IMR-90 (cell line): ENCODE results near the gene PPP1R14D. TPM values are rescaled to one million over a fixed set of nuclear protein-coding genes. Genes with fewer than 3 reads are reported as not detected.

Source experiments
- ATAC-seq: fragments of 200-7000 bp; cut with Tn5 transposase; 2 replicates; pipeline ENCODE4 v1.9.1; 2020; ENCODE audit warnings: low read depth, mild to moderate bottlenecking, moderate library complexity
- BruUV-seq: library from RNA; stranded (reverse); fragments of 400-500 nt; replicated peaks from 2 replicates; lab custom pipeline; 2021; lab: Mats Ljungman, UMichigan
- CTCF ChIA-PET: fragments of 300-600 bp; formaldehyde crosslinking; extraction: SDS; loops from one replicate; lab custom pipeline; 2021; ENCODE audit warnings: antibody characterized with exemption; lab: Yijun Ruan, JAX
- POLR2A ChIA-PET: fragments of 300-600 bp; sonication (Branson Sonifier 250); formaldehyde crosslinking; loops from one replicate; lab custom pipeline; 2022; ENCODE audit warnings: antibody characterized with exemption; ENCODE audit not compliant: unreplicated experiment; lab: Charles Lee
- DNase-seq: peaks from one replicate; pipeline ENCODE4 v3.0.0; 2013
- H2AFZ ChIP-seq: replicated peaks from 2 replicates; pipeline ENCODE3; 2013; ENCODE audit warnings: low read length, mild to moderate bottlenecking; ENCODE audit not compliant: poor library complexity
- H2AK5ac ChIP-seq: 2 replicates; pipeline ENCODE4 v1.6.1; 2013; ENCODE audit warnings: low read depth, low read length, inconsistent platforms
- H2AK9ac ChIP-seq: replicated peaks from 2 replicates; pipeline ENCODE3; 2013; ENCODE audit warnings: mild to moderate bottlenecking, low read depth, low read length, moderate library complexity; ENCODE audit not compliant: poor library complexity
- H2BK120ac ChIP-seq: 2 replicates; pipeline ENCODE4 v1.6.1; 2013; ENCODE audit warnings: low read depth, low read length, inconsistent platforms
- H2BK15ac ChIP-seq: 3 replicates; pipeline ENCODE4 v1.6.1; 2013; ENCODE audit warnings: low read depth, low read length, inconsistent platforms
- H2BK20ac ChIP-seq: 2 replicates; pipeline ENCODE4 v1.6.1; 2013; ENCODE audit warnings: low read depth, mild to moderate bottlenecking, inconsistent platforms, low read length, moderate library complexity
- H2BK5ac ChIP-seq: 2 replicates; pipeline ENCODE4 v1.6.1; 2013; ENCODE audit warnings: mild to moderate bottlenecking, low read depth, low read length, inconsistent platforms; ENCODE audit not compliant: poor library complexity, severe bottlenecking
- H3K14ac ChIP-seq: replicated peaks from 2 replicates; pipeline ENCODE4 v1.6.1; 2013; ENCODE audit warnings: low read depth, low read length, inconsistent platforms
- H3K18ac ChIP-seq: 2 replicates; pipeline ENCODE4 v1.6.1; 2013; ENCODE audit warnings: low read depth, low read length, control low read depth
- H3K23ac ChIP-seq: 2 replicates; pipeline ENCODE4 v1.6.1; 2013; ENCODE audit warnings: low read depth, low read length, inconsistent platforms
- H3K27ac ChIP-seq: 2 replicates; pipeline ENCODE4 v1.5.1; 2013; ENCODE audit warnings: mild to moderate bottlenecking, control low read depth, low read length; ENCODE audit not compliant: insufficient read depth
- H3K27me3 ChIP-seq: 2 replicates; pipeline ENCODE4 v1.6.1; 2013; ENCODE audit warnings: low read length; ENCODE audit not compliant: control insufficient read depth, insufficient read depth
- H3K36me3 ChIP-seq: 2 replicates; pipeline ENCODE4 v1.6.1; 2013; ENCODE audit warnings: low read length, mixed read lengths; ENCODE audit not compliant: control insufficient read depth, insufficient read depth
- H3K4ac ChIP-seq: 2 replicates; pipeline ENCODE4 v1.6.1; 2013; ENCODE audit warnings: low read depth, low read length, inconsistent platforms
- H3K4me1 ChIP-seq: 2 replicates; pipeline ENCODE4 v1.6.1; 2013; ENCODE audit warnings: low read length, mixed read lengths; ENCODE audit not compliant: control insufficient read depth, insufficient read depth
- H3K4me2 ChIP-seq: 2 replicates; pipeline ENCODE4 v1.6.1; 2013; ENCODE audit warnings: low read depth, mild to moderate bottlenecking, control low read depth, low read length, moderate library complexity
- H3K4me3 ChIP-seq: 2 replicates; pipeline ENCODE4 v1.5.1; 2013; ENCODE audit warnings: low read depth, mild to moderate bottlenecking, control low read depth, low read length, moderate library complexity; ENCODE audit not compliant: insufficient read depth
- H3K56ac ChIP-seq: 2 replicates; pipeline ENCODE4 v1.6.1; 2013; ENCODE audit warnings: low read length, inconsistent platforms; ENCODE audit not compliant: insufficient read depth; ENCODE audit errors: extremely low read depth
- H3K79me1 ChIP-seq, 2 experiments: 2 replicates each; pipeline ENCODE4 v1.6.1; 2013; ENCODE audit warnings: low read length in 2 of 2, inconsistent platforms in 1 of 2, low read depth in 1 of 2
- H3K9ac ChIP-seq: 2 replicates; pipeline ENCODE4 v1.6.1; 2013; ENCODE audit warnings: low read depth, low read length, control low read depth
- H3K9me1 ChIP-seq: 2 replicates; pipeline ENCODE4 v1.6.1; 2013; ENCODE audit warnings: low read length, inconsistent platforms; ENCODE audit not compliant: insufficient read depth
- H3K9me3 ChIP-seq: 2 replicates; pipeline ENCODE4 v1.6.1; 2013; ENCODE audit warnings: low read length; ENCODE audit not compliant: control insufficient read depth, insufficient read depth
- H4K20me1 ChIP-seq: 2 replicates; pipeline ENCODE4 v1.6.1; 2013; ENCODE audit warnings: low read length, inconsistent platforms; ENCODE audit not compliant: insufficient read depth
- H4K5ac ChIP-seq: 2 replicates; pipeline ENCODE4 v1.6.1; 2013; ENCODE audit warnings: mild to moderate bottlenecking, low read depth, low read length, control low read depth
- H4K8ac ChIP-seq, 2 experiments: 2 replicates each; pipeline ENCODE4 v1.6.1; 2013; ENCODE audit warnings: low read depth in 2 of 2, low read length in 2 of 2, control low read depth in 1 of 2, inconsistent platforms in 1 of 2
- H4K91ac ChIP-seq: 2 replicates; pipeline ENCODE4 v1.6.1; 2013; ENCODE audit warnings: low read depth, low read length, inconsistent platforms; ENCODE audit not compliant: insufficient read depth
- RCOR1 ChIP-seq: IDR thresholded peaks from 2 replicates; pipeline ENCODE4 v1.6.1; 2012; ENCODE audit warnings: mild to moderate bottlenecking, low read length, improper control_type of control experiment; ENCODE audit not compliant: insufficient replicate concordance
- WGBS, 2 experiments: methylation state at CpG; one replicate each; pipeline versions ENCODE4 v1.1.5 to v1.1.7; 2013; ENCODE audit warnings: missing lambda C conversion rate in 2 of 2; ENCODE audit not compliant: insufficient read length in 1 of 2; ENCODE audit errors: extremely low coverage in 2 of 2; 5-methylcytosine and 5-hydroxymethylcytosine counted together
- dilution Hi-C: fragments of 300-500 bp; cut with HindIII; formaldehyde crosslinking; loops from one replicate; pipeline ENCODE4 v1.14.3; 2018; ENCODE audit warnings: low sequenced_read_pairs; ENCODE audit not compliant: unreplicated experiment
- in situ Hi-C: fragments of 300-500 bp; cut with MboI; formaldehyde crosslinking; loops from 3 replicates; pipeline ENCODE4 v1.14.3; 2019; ENCODE audit warnings: low sequenced_read_pairs, inconsistent platforms, mixed read lengths
- intact Hi-C: fragments of 100-400 bp; cut with micrococcal nuclease; formaldehyde crosslinking; loops from 2 replicates; pipeline ENCODE4 v1.10.0; 2022
- polyA plus RNA-seq, 3 experiments: library from polyadenylated mRNA; depleted of rRNA; stranded (reverse); fragments of >200 nt; gene quantifications; 2 replicates each; pipeline ENCODE4 v1.2.3, GENCODE V29; 2012; ENCODE audit warnings: low replicate concordance in 1 of 3
- total RNA-seq: library from RNA; depleted of rRNA; stranded (reverse); fragments of >200 nt; gene quantifications from 2 replicates; pipeline ENCODE4 v1.2.3, GENCODE V29; 2012

PPP1R14D gene
- total and polyA plus RNA-seq, 2 of the 4 experiments (the other 2 are of a cell fraction): not detected

- Histone ChIP-seq H2BK120ac (no peak overlapping the region), H2BK15ac (no peak overlapping the region), H3K56ac (no peak overlapping the region), H3K4me1 (no peaks in the 10 kb centered on the region), H2BK5ac (no peak overlapping the region), H3K4me3 (no peak overlapping the region), H3K14ac (no peak overlapping the region), H4K5ac (no peak overlapping the region), H3K9me3 (no peaks in the 10 kb centered on the region), H3K18ac (no peak overlapping the region), H2AK9ac (no peak overlapping the region), H3K79me1 (no peaks in the 10 kb centered on the region), H2AFZ (no peak overlapping the region), H3K23ac (no peak overlapping the region), H2AK5ac (no peak overlapping the region), H3K27ac (no peak overlapping the region), H3K9me1 (0 out of 2 replicates have a peak, but pooled peaks cover 4% of the 10 kb centered on the region), H2BK20ac (no peak overlapping the region), H3K27me3 (no peaks in the 10 kb centered on the region), H4K8ac (no peak overlapping the region), H3K9ac (no peak overlapping the region), H3K4ac (no peak overlapping the region), H4K20me1 (no peaks in the 10 kb centered on the region), H3K36me3 (peaks cover 21% of the 10 kb centered on the region), H3K4me2 (no peak overlapping the region), H4K91ac (no peak overlapping the region)
- 80% methylated on average over 1 of the region's 4 CpGs; no CpG with 5 or more reads in 1 of the 2 experiments for WGBS, 2 experiments
- BruUV-seq: no TSS peak
- ATAC-seq (peak; percentile 51), DNase-seq (no peak)
- POLR2A ChIA-PET: no interaction called here
- in situ Hi-C loops: no loop called here
- dilution Hi-C loops: no loop called here
- TF ChIP-seq RCOR1: no peak
- CTCF ChIA-PET: interaction anchor here (1.1 kb wide), 1 partner anchor 79 kb away, joined by 3 read pairs; the partner anchor contains the start of gene VPS18
- intact Hi-C loops: no loop called here
Observed at GRCh38 chr15:40815042-40815698, 13.3 kb downstream of the PPP1R14D start.
